Stimulated activated CD8-positive, alpha-beta memory T cell treated with anti-CD3 and anti-CD28 coated beads, Interleukin-12 subunit alpha, Interleukin-12 subunit beta, amount 100 ng/mL, for 24 hours (primary cell): ENCODE measurements around the gene USF2.

ENCODE experiments used
- DNase-seq: peaks from one replicate; pipeline ENCODE4 v3.0.0-alpha.2; 2020; ENCODE audit errors: extremely low read depth

The USF2 gene

GRCh38 chr19:35241417-35241816, 27.3 kb upstream of the USF2 start:
- DNase-seq: no peak

- no peak for DNase-seq
Observed at GRCh38 chr19:35246466-35247092, 22.2 kb upstream of the USF2 start.

DNA sequence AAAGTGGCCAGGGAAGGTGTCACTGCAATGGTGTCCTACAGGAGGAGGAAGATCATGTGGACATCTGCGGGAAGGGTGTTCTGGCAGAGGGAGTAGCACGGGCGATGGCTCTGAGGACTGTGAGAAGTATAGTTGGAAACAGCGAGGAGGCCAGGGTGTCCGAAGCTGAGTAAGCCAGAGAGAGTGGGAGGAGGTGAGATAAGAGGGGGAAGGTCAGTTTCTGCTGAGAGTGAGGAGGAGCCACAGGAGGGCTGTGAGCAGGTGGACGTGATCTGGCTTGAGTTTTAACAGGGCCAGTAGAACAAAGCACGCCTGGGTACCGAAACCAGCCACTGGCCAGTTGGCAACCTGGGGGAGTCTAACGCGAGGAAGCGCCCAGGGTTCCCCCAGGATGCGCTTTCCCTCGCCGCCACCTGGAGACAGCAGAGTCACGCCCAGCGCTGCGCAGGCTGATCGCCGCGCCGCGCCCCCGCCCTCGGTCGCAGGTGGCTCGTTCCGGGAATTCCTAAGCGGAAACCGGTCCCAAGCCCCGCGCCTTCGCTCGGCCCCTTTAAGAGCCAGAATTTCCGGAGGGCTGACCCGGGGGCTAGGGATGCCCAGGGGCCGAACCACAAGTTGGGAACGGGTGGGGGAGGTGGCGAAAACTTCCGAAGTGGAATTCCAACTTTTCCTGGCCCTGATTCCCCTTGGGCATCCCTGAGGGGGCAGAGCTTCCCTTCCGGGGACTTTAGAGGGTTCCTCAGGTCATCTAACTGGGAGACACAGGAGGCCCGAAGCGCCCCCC, 21.0 kb upstream of the USF2 start:
- DNase-seq: no peak

DNA sequence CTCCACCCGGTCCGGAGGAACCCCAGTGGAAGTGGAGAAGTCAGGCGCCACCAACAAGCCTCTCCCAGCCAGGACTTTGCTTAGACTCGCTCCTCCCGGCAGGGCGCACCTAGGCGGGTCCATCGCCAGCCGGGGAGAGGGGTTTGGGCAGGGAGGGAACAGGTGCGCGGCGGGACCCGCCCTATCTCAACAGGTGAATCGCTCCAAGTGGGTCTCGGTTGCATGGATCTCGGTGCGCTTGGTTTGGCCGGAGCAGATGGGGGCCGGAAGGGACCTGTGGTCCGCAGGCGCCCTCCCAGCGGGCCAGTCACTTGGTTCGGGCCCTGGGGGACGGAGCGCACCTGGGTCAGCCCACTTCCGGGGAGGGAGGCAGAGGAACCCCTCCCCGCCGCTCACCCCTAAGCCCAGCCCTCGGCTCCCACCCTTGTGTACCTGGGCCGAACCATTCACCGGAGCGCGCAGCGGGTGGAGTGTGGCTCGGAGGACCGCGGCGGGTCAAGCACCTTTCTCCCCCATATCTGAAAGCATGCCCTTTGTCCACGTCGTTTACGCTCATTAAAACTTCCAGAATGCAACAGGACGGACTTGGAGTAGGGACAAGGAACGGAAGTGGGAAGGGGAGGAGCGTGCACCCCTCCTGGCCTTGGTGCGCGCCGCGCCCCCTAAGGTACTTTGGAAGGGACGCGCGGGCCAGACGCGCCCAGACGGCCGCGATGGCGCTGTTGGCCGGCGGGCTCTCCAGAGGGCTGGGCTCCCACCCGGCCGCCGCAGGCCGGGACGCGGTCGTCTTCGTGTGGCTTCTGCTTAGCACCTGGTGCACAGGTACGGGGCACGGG, 20.2 kb upstream of the USF2 start, which contains the start of gene LSR:
Gene LSR, plus strand, starts transcription at position 693 of the 836 bp plus-strand sequence. Its CDS starts 21 bp downstream, at position 714.
- no peak for DNase-seq

DNA sequence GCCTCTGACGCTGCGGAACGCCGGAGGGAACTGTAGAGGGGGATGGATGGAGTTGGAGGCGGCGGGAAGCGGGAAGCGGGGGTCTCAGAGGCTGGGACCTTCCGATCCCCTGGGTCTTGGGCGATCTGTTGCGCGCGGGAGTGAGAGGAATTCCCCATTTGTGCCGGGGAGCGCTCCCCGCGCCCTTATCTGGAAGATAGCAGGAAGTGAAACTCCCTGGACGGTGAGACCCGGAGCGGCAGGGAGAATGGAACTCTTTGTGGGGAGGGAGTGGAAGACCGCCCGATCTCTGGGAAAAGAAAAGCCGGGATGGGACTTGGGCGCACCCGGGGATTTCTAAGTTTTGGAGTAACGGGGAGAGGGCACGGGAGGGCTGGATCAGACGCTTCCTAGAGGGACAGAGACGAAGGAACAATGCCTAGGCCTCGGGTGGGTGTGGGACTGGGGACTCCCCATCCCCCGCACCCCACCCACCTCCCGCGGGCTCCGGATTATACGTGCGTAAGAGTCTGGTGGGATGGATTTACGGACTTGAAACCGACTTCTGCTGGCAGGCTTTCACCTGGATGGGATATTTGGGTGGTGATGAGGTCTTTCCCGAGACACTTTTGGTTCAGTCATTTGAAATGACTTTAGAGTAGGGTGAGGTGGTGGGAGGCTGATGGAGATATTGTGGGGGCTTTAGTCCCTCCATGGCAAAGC, 19.5 kb upstream of the USF2 start:
- no peak for DNase-seq

DNA sequence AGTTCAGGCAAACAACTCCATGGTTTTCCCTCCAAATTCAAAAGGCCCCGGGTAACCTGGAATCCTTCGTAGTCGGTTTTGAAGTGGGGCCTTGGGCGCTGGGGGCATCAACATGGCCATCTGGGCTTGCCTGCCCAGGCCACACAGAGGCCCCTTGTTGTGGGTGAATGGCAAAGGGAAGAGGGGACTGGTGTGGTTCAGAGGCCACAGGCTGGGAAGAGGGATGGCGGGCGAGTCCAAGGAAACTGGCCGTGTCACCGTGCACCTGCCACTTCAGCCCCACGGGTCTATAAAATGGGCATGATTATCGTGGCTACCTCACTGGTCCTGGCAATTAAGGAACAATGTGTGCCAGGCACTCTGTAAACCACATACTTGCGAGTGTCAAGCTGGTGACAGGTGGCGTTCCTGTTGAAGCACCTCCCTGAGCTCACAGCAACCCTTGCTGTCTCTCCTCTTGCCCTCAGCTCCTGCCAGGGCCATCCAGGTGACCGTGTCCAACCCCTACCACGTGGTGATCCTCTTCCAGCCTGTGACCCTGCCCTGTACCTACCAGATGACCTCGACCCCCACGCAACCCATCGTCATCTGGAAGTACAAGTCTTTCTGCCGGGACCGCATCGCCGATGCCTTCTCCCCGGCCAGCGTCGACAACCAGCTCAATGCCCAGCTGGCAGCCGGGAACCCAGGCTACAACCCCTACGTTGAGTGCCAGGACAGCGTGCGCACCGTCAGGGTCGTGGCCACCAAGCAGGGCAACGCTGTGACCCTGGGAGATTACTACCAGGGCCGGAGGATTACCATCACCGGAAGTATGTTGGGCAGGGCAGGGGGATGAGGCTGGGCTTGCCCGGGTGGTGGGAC, 18.7 kb upstream of the USF2 start:
- no peak for DNase-seq

DNA sequence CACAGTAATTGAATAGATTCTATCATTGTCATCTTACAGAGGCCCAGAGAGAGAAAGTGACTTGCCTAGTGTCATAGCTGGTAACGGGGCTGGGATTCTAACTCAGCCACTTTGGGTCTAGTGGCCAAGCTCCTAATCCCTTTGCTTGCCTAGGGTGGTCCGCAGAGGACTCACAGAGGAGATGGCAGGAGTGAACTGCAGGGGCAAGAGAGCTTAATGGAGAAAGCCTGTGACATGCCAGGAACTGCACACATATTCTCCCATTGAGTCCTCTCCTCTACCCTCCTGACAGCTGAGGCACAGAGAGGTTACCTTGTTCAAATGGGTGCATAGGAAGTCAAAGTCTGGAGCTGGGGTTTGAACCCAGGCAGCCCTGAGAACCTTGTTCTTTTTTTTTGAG, 17.3 kb upstream of the USF2 start:
- DNase-seq: no peak

DNA sequence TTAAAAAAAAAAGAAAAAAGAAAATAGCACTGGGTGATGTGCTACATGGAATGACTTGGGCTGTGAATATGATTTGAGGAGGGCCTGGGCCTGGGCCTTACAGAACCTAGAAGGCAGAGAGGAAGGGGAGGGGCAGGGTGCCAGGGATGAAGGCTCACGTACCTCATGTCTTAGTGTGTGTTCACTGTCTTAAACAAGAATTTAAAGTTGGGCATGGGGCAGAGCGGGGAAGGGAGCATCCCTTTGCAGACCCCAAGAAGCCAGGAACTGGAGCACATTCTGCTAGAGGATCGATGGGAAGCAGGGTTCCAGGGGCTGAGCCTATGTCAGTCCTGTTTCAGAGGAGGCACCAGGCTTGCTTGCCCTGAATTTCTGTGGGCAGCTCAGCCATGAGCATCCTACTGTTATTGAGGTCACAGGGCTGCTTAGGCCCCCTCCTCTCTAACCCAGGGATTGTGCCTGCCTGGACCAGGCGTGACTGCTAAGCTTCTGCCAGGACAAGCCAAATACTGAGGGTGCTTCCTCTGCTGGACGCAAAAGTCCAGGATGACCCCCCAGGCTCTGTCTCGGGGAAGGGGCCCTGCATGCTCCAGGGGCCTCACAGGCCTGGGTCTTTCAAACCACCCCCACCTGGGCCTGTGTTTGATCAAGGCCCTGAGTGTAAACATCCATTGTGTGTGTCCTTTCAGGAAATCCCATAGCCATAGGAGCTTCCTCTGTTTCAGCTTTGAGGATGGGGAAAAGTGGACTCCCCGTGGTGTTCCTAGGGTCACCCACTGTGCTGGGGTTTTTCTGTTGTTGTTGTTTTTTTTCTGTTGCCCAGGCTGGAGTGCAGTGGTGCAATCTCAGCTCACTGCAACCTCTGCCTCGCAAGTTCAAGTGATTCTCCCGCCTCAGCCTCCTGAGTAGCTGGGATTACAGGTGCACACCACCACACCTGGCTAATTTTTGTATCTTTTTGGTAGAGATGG, 15.2 kb upstream of the USF2 start:
- no peak for DNase-seq

GRCh38 chr19:35254341-35255297, 14.1 kb upstream of the USF2 start:
- DNase-seq: no peak

- no peak for DNase-seq
Observed at GRCh38 chr19:35256566-35256965, 12.2 kb upstream of the USF2 start.

DNA sequence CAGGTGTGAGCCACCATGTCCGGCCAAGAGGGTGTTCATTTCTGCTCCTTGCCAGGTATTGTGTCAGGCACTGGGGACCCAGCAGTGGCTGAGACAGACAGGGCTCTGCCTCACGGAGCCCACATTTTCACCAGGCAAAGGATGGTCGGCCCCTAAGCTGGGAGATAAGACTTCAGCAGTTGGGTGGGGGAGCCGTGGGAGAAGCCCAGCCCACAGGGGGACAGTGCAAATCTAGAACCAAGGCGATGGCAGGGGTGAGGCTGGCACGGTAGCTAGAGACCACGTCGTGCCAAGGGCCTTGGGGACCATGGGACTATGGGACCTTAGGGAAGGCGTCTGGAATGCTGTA, 11.7 kb upstream of the USF2 start:
- no peak for DNase-seq

- no peak for DNase-seq
Observed at GRCh38 chr19:35260694-35261304, 8.0 kb upstream of the USF2 start.

DNA sequence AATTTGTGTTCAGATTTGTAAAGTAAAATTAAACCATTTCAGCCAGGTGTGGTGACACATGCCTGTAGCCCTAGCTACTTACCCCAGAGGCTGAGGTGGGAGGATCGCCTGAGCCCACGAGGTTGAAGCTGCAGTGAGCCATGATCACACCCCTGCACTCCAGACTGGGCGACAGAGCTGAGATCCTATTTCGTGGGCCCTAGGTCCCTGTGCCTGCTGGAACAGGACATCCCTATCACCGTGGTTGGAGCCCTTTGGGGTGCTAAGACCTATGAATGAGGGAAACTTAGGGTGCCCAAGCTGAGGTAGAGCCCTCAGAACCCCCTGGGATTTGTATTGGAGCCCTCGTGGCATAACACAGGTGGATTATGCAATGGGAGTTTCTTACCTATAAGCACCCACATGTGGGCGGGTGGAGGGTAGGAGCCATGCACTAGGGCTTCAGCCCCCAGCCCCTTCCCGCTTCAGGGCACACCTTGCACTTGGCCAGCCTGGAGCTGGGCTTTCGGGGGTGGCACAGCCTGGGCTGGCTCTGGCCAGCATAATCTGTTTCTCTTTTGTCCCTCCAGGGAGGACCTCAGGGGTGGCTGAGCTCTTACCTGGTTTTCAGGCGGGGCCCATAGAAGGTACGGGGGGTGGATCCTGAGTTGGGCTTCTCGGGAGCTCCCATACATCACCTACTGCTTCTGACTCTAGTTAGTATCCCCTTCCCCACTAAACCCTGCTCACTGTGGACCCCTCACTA, 7.2 kb upstream of the USF2 start:
- no peak for DNase-seq

DNA sequence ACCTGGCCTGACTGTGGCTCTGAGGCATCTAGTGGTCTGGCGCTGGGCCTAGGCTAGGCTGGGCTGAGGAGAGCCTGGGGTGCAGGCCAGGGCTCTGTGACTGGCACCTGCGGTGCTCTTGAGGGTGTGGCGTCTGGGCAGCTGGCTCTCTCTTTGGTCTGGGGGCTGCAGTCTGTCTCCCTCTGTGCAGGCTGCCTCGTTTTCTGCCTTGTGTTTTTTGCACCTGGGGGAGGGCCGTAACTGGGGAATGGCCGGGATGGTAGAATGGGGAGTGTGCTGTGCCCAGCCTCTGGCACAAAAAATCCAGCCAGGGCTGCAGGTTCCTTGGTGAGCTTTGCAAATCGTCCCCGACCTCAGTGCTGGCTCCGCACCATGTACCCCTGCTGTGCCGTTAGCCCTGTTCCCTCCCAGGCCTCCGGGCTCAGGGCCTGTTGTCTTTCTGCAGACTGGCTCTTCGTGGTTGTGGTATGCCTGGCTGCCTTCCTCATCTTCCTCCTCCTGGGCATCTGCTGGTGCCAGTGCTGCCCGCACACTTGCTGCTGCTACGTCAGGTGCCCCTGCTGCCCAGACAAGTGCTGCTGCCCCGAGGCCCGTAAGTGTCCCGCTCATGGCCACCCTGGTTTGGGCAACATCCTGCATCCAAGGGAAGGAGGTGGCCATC, 6.5 kb upstream of the USF2 start:
- DNase-seq: no peak

GRCh38 chr19:35264268-35265125, 4.3 kb upstream of the USF2 start:
- no peak for DNase-seq
